ENCODE measurements around the gene ARGLU1.

DNA sequence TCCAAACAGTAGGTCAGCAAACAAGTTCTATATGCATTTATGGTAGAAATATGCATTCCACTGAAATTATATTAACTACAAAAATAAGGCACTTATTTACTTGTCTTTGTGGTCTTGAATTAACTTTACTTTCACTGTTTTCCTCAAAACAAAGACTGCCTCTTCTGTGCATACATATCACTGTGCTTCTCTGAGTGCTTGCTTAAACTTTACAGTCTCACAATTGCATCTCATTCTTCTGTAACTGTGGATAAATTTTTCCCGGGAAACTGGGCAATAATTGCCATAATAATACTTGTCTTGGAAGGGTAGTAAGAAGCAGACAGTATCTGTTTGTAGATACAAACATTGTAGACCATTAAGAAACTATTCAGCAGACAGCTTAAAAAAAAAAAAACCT, 70.9 kb downstream of the ARGLU1 start:
- TF ChIP-seq, protein P1, sequence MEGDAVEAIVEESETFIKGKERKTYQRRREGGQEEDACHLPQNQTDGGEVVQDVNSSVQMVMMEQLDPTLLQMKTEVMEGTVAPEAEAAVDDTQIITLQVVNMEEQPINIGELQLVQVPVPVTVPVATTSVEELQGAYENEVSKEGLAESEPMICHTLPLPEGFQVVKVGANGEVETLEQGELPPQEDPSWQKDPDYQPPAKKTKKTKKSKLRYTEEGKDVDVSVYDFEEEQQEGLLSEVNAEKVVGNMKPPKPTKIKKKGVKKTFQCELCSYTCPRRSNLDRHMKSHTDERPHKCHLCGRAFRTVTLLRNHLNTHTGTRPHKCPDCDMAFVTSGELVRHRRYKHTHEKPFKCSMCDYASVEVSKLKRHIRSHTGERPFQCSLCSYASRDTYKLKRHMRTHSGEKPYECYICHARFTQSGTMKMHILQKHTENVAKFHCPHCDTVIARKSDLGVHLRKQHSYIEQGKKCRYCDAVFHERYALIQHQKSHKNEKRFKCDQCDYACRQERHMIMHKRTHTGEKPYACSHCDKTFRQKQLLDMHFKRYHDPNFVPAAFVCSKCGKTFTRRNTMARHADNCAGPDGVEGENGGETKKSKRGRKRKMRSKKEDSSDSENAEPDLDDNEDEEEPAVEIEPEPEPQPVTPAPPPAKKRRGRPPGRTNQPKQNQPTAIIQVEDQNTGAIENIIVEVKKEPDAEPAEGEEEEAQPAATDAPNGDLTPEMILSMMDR (IDR thresholded peaks at IDR 0.05 in 8 of 11, conservative IDR thresholded peaks at IDR 0.05 in 3 of 11) = no peak
- no peak for TF ChIP-seq POLR2A (IDR thresholded peaks at IDR 0.05)
